T-helper 2 cell treated with Interferon-gamma antibody and Interleukin-4, amounts not matched to agents 5 μg/mL and 100 μg/mL, for 36 hours (primary cell): ENCODE data around the gene SEMA4G.

ENCODE experiments used
- DNase-seq: peaks from one replicate; pipeline ENCODE4 v3.0.0; 2021; ENCODE audit warnings: low spot score
- H3K27ac Mint-ChIP-seq: one replicate; pipeline ENCODE4 v1.8.0; 2021; ENCODE audit warnings: mild to moderate bottlenecking, mixed read lengths
- H3K27me3 Mint-ChIP-seq: one replicate; pipeline ENCODE4 v1.8.0; 2021; ENCODE audit warnings: low read depth, mixed read lengths
- H3K36me3 Mint-ChIP-seq: one replicate; pipeline ENCODE4 v1.8.0; 2021; ENCODE audit warnings: low read depth, mixed read lengths
- H3K4me1 Mint-ChIP-seq: one replicate; pipeline ENCODE4 v1.8.0; 2021; ENCODE audit warnings: low read depth, mixed read lengths
- H3K4me3 Mint-ChIP-seq: one replicate; pipeline ENCODE4 v1.8.0; 2022; ENCODE audit warnings: mild to moderate bottlenecking, moderate library complexity, mixed read lengths
- H3K9me3 Mint-ChIP-seq: one replicate; pipeline ENCODE4 v1.8.0; 2021; ENCODE audit warnings: mixed read lengths

SEMA4G gene

DNA sequence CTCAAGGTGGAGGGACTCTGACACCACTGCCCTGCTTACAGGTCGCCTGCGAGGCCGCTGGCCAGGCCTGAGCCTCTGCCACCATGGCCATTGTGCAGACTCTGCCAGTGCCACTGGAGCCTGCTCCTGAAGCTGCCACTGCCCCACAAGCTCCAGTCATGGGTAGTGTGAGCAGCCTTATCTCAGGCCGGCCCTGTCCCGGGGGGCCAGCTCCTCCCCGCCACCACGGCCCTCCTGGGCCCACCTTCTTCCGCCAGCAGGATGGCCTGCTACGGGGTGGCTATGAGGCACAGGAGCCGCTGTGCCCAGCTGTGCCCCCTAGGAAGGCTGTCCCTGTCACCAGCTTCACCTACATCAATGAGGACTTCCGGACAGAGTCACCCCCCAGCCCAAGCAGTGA is 33.2 kb downstream of the SEMA4G start:
- Mint-ChIP-seq H3K4me3 (no peak overlapping the region), H3K36me3 (no peaks in the 10 kb centered on the region), H3K27me3 (peaks cover 2% of the 10 kb centered on the region), H3K9me3 (no peaks in the 10 kb centered on the region), H3K27ac (no peak overlapping the region), H3K4me1 (peaks cover 11% of the 10 kb centered on the region)
- no peak for DNase-seq

DNA sequence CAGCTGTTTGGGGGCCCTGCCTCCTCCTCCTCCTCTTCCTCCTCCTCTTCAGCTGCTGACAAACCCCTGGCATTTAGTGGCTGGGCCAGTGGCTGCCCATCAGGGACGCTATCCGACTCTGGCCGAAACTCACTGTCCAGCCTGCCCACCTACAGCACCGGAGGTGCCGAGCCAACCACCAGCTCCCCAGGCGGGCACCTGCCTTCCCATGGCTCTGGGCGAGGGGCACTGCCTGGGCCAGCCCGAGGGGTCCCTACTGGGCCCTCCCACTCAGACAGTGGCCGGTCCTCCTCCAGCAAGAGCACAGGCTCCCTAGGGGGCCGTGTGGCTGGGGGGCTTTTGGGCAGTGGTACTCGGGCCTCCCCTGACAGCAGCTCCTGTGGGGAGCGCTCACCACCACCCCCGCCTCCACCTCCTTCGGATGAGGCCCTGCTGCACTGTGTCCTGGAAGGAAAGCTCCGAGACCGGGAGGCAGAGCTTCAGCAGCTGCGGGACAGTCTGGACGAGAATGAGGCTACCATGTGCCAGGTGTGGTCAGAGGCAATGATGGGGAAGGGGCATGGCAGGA is 34.4 kb downstream of the SEMA4G start:
- no peaks in the 10 kb centered on the region for H3K36me3 Mint-ChIP-seq
- H3K27me3 Mint-ChIP-seq: peaks cover 2% of the 10 kb centered on the region
- H3K27ac Mint-ChIP-seq: no peak overlapping the region
- no peak overlapping the region for H3K4me3 Mint-ChIP-seq
- H3K9me3 Mint-ChIP-seq: no peaks in the 10 kb centered on the region
- no peak for DNase-seq
- peaks cover 4% of the 10 kb centered on the region for H3K4me1 Mint-ChIP-seq

DNA sequence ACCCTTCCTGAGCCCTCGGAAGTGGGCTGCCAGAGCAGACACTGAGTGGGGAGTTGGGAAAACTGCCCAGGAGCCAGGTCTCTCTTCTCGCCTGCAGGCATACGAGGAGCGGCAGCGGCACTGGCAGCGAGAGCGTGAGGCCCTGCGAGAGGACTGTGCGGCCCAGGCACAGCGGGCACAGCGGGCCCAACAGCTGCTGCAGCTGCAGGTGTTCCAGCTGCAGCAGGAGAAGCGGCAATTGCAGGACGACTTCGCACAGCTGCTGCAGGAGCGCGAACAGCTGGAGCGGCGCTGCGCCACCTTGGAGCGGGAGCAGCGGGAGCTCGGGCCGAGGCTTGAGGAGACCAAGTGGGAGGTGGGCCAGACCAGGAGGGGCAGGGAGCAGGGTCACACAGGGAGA is 36.1 kb downstream of the SEMA4G start:
- Mint-ChIP-seq H3K27ac (no peak overlapping the region), H3K4me1 (peaks cover 3% of the 10 kb centered on the region), H3K9me3 (no peaks in the 10 kb centered on the region), H3K4me3 (no peak overlapping the region), H3K36me3 (no peaks in the 10 kb centered on the region), H3K27me3 (peaks cover 2% of the 10 kb centered on the region)
- no peak for DNase-seq

DNA sequence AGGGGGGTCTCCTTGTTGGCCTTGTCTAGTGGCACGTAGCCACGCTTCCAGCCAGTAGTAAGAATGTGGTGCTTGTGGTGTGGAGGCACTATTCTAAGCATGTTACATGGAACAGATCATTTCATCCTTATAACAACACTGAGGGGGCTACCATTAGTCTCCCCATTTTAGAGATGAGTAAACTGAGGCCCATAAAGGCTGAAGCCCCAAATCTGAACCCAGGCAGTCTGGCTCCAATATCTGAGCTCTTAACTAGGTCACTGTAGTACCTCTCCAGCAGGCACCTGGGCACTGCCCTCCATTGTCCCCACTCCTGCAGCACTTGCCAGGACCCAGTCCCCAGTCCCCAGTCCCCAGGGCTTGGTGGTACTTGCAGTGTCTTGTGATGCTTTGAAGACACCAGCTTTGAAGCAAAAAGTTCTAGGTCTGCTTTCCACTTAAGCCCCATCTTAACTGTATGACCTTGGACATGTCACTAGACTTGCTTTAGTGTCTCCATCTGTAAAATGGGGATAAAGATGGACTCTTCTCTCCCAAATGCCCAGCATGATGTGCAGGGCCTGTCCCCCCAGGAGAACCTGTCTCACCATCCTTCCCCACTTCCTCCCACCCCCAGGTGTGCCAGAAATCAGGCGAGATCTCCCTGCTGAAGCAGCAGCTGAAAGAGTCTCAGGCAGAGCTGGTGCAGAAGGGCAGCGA is 36.7 kb downstream of the SEMA4G start:
- Mint-ChIP-seq H3K4me1 (peaks cover 2% of the 10 kb centered on the region), H3K36me3 (no peaks in the 10 kb centered on the region), H3K9me3 (no peaks in the 10 kb centered on the region), H3K4me3 (no peak overlapping the region), H3K27me3 (peaks cover 1% of the 10 kb centered on the region), H3K27ac (no peak overlapping the region)
- no peak for DNase-seq

DNA sequence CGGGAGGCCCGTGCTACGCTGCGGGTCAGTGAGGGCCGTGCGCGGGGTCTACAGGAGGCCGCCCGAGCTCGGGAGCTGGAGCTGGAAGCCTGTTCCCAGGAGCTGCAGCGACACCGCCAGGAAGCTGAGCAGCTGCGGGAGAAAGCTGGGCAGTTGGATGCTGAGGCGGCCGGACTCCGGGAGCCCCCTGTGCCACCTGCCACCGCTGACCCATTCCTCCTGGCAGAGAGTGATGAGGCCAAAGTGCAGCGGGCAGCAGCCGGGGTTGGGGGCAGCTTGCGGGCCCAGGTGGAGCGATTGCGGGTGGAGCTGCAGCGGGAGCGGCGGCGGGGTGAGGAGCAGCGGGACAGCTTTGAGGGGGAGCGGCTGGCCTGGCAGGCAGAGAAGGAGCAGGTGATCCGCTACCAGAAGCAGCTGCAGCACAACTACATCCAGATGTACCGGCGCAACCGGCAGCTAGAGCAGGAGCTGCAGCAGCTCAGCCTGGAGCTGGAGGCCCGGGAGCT is 37.3 kb downstream of the SEMA4G start:
- no peak overlapping the region for H3K4me3 Mint-ChIP-seq
- no peaks in the 10 kb centered on the region for H3K4me1 Mint-ChIP-seq
- H3K36me3 Mint-ChIP-seq: no peaks in the 10 kb centered on the region
- no peak overlapping the region for H3K27ac Mint-ChIP-seq
- H3K27me3 Mint-ChIP-seq: no peaks in the 10 kb centered on the region
- DNase-seq: no peak
- H3K9me3 Mint-ChIP-seq: no peaks in the 10 kb centered on the region

DNA sequence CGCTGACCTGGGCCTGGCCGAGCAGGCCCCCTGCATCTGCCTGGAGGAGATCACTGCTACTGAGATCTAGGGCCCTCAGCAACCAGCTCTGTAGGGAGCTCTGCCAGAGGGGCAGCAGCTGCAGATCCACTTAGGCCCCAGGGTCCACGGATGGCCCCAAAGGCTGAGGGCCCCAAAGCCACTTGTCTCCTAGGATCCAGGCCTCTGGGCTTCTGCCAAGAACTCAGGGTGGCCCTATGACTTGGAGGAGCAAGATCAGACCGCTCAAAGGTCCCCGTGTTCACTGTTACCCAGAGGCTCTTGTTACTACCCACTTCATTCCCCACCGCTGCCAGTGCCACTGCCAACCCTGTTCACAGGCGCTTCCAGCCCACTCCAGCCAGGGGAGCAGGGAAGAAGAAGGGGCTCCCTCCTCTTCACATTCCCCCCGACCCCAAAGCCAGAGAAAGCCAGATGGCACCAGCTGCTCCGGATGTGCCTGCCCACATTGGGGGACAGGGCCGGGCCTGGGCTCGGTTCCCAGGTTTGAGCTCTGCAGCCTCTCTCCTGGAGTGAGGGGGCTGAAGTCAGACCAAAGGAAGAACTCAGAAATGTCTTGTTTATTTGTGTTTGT is 37.9 kb downstream of the SEMA4G start:
- DNase-seq: no peak
- Mint-ChIP-seq H3K27ac (no peak overlapping the region), H3K4me1 (no peaks in the 10 kb centered on the region), H3K27me3 (no peaks in the 10 kb centered on the region), H3K36me3 (no peaks in the 10 kb centered on the region), H3K4me3 (no peak overlapping the region), H3K9me3 (no peaks in the 10 kb centered on the region)

DNA sequence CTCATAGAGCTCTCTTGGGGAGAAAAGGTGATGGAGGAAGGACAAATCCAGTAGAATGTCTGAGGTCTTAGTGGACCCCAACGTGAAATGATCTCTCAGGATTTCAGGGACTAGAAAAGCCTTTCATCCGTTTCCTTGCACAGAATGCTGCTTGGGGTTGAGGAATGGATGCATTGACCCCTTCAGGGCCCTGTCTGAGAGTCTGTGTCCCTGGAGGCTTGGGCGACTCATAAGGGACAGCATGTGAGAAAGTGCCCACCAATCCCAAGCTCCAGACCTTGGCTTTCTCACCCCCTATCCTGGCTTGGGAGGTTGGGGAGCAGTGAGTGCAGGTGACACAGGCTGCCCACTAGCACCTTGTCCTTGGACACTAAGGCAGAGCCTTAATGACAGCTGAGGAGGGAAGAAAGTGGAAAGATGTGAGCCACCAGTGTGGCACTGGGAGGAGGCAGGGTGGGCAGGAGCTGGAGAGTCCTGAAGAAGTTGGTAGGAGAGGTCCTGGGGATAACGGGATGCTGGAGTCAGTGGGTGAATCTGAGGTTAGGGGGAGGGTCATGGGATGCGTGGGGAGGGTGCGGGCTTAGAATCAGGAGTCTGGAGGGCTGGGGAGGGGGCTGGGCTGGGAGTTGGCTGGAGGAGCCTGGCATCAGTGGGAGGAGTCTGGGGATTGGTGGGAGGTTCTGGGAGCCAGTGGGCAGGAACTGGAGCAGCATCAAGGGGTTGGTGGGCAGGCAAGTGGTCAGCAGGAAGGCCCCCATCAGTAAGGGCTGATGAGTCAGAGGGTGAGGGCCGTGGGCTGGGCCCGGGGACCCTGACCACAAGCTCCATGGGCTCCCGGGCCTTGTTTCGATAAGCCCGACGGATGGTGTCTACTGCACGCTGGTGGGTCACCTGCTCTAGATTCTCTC is 38.9 kb downstream of the SEMA4G start:
- H3K4me3 Mint-ChIP-seq: no peak overlapping the region
- no peak for DNase-seq
- no peaks in the 10 kb centered on the region for H3K27me3 Mint-ChIP-seq
- H3K36me3 Mint-ChIP-seq: no peaks in the 10 kb centered on the region
- H3K9me3 Mint-ChIP-seq: no peaks in the 10 kb centered on the region
- no peak overlapping the region for H3K27ac Mint-ChIP-seq
- H3K4me1 Mint-ChIP-seq: peaks cover 5% of the 10 kb centered on the region

DNA sequence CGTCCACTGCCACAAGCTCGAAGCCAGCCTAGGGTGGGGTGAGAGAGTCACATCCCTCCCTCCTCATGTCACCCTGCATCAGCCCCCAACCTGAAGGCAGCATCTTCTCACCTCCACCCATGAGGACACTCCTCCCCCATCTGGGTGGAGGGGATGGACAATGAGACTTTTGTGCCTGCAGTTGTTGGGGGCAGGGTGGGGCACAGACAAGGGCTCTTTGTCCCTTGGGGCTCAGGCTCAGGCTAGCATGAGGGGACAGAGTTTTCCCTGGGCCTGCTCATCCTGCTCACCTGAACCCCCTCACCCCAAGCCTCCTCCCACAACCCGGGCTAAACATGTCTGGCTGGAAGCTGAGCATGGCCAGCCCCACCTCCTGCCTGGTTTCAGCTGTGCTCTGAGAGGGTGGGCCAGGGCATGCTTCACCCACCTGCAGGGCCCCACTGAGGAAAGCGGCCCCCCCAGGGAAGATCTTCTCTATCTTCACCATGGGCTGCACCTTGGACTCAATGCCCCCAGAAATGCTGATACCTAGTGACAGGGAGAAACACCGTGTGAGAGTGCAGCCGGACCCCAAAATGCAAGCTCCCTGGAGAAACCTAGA is 39.6 kb downstream of the SEMA4G start:
- H3K9me3 Mint-ChIP-seq: no peaks in the 10 kb centered on the region
- DNase-seq: no peak
- H3K27ac Mint-ChIP-seq: no peak overlapping the region
- no peaks in the 10 kb centered on the region for H3K27me3 Mint-ChIP-seq
- H3K4me1 Mint-ChIP-seq: peaks cover 7% of the 10 kb centered on the region
- no peaks in the 10 kb centered on the region for H3K36me3 Mint-ChIP-seq
- H3K4me3 Mint-ChIP-seq: no peak overlapping the region

DNA sequence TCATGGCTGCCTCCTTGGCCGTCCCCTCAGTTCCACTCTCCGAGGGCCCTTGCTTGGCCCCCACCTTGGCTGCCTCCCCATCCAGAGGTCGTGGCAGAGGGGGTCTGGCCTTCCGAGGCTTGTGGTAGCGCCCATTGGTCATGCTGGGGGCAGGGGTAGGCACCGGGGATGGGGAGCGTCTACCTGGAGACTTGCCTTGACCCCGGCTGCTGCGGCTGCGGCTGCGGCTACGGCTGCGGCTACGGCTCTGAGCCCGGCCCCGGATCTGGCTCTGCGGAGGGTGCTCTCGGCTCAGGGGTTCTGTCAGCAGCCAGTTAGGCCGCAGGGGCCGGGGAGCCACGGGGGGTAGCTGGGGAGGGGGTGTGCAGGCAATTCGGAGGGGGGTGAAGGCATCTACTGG is 41.0 kb downstream of the SEMA4G start:
- no peak overlapping the region for H3K27ac Mint-ChIP-seq
- no peaks in the 10 kb centered on the region for H3K36me3 Mint-ChIP-seq
- H3K27me3 Mint-ChIP-seq: no peaks in the 10 kb centered on the region
- H3K9me3 Mint-ChIP-seq: no peaks in the 10 kb centered on the region
- no peak overlapping the region for H3K4me3 Mint-ChIP-seq
- DNase-seq: no peak
- H3K4me1 Mint-ChIP-seq: peaks cover 12% of the 10 kb centered on the region

DNA sequence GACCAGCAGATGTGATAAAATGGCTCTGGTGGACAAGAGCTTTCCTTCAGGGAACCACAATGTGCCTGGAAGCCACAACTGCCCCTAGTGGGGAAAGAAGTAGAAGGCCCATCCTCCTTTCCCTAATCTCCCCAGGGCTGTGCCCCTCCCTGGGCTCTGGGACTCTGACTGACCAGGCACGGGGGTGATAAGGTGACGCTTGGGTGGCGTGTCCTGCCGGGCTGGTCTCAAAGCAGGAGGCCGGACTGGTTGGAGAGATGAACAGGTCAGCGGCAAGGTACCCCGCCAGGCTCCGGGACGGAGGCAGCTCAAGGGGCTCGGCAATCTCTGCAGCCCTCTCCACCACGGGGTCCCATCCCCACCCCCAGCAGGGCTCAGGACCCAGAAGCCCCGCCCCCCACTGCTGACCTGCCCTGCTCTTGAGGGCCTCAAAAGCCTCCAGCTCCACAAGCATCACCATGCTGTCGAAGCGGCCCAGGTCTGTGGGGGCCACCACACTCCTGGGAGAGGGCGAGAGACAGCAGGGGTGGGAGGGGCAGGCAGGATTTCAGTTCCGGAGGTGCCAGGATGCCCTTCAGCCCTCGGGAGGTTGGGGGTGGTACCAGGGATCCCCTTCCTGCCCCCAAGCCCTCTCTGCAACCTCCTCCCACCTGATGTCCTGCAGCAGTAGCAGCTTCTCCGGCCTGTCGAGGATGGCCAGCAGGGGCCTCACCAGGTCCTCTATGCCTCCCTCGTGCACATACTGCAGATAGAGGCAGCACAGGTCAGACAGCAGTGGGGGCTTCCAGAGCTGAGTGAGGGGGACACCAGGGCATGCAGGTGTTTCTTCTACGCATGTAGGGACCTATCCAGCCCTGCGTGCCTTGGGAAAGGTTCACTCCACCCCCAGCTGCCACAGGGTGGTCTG is 42.5 kb downstream of the SEMA4G start:
- no peak for DNase-seq
- peaks cover 12% of the 10 kb centered on the region for H3K4me1 Mint-ChIP-seq
- H3K4me3 Mint-ChIP-seq: no peak overlapping the region
- H3K9me3 Mint-ChIP-seq: no peaks in the 10 kb centered on the region
- H3K36me3 Mint-ChIP-seq: no peaks in the 10 kb centered on the region
- peaks cover 6% of the 10 kb centered on the region for H3K27me3 Mint-ChIP-seq
- H3K27ac Mint-ChIP-seq: no peak overlapping the region

DNA sequence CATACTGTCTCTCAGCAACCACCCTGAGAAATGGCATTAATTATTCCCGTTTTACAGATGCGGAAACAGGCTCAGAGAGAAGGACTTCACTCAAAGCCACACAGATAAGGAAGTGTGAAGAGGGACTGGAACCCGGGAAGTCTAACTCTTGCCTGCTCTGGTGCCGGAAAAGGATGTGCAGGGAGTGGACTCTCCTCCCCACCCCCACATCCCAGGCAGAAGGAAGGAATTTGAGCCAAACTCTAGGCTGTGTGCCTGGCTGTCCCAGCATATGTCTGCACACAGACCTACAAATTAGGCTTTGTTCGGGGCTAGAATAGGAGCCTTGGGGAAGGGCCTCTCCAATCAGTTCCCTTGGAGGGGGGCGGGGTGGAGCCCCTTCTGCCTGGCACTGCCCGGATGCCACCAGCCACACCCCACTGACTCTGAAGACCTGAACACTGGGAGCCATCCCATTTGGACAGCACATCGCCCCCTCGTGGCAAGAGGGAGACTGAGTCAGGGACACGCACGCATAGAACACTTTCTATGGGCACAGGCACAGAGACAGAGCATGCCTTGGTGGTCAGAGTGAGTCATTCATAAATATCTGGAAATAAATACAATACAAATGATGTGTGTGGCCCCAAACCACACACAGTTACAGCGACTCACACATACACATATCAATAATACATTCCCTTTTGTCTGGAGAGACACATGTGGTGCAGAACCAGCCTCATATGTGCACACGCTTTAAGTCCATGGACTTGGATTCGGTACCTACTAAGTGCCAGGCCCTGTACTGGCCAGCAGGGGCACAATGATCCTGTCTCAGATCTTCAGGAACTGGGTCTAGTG is 43.4 kb downstream of the SEMA4G start:
- Mint-ChIP-seq H3K9me3 (no peaks in the 10 kb centered on the region), H3K4me1 (peaks cover 12% of the 10 kb centered on the region), H3K27me3 (peaks cover 14% of the 10 kb centered on the region), H3K36me3 (no peaks in the 10 kb centered on the region), H3K4me3 (no peak overlapping the region), H3K27ac (no peak overlapping the region)
- DNase-seq: peak; percentile 75

DNA sequence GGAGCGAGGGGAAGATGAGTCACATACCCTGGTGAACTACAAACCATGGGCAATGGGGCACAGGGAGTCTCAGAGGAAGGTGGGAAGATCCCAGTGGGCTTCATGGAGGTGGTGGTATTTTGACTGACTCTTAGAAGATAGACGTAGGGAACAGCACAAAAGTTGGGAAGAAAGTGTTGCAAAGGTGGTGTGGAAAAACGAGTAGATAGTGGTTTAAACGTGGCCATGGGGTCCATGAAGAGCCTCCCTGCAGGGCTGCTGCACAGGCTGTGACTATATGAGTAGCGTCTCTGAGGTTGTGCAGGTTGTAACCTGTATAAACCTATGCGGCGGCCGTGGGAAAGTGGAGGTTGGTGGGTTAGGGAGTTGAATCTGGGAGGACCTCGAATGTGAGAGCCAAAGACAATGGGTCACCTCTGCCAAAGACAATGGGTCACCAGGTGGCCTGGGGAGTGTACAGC is 44.1 kb downstream of the SEMA4G start:
- no peak overlapping the region for H3K27ac Mint-ChIP-seq
- peaks cover 13% of the 10 kb centered on the region for H3K4me1 Mint-ChIP-seq
- DNase-seq: no peak
- H3K27me3 Mint-ChIP-seq: peaks cover 19% of the 10 kb centered on the region
- no peak overlapping the region for H3K4me3 Mint-ChIP-seq
- H3K36me3 Mint-ChIP-seq: no peaks in the 10 kb centered on the region
- H3K9me3 Mint-ChIP-seq: no peaks in the 10 kb centered on the region
